ENCODE results near the gene APPBP2. TPM values are rescaled to one million over a fixed set of nuclear protein-coding genes. Genes with fewer than 3 reads are reported as not detected.
"Not testable (repeated sequence)": the region's sequence is repeated elsewhere in the genome, so short reads cannot be mapped to it uniquely, and the experiment has no call there.

APPBP2 gene
- polyA plus RNA-seq, 12 donors, result 28.9 to 40.9 (median 36.7) TPM; not detected in 1

GRCh38 chr17:60439501-60439900 is 86.5 kb downstream of the APPBP2 start:
- DNase-seq, result no peak

GRCh38 chr17:60436676-60437075 is 89.4 kb downstream of the APPBP2 start:
- no peak for DNase-seq

DNA sequence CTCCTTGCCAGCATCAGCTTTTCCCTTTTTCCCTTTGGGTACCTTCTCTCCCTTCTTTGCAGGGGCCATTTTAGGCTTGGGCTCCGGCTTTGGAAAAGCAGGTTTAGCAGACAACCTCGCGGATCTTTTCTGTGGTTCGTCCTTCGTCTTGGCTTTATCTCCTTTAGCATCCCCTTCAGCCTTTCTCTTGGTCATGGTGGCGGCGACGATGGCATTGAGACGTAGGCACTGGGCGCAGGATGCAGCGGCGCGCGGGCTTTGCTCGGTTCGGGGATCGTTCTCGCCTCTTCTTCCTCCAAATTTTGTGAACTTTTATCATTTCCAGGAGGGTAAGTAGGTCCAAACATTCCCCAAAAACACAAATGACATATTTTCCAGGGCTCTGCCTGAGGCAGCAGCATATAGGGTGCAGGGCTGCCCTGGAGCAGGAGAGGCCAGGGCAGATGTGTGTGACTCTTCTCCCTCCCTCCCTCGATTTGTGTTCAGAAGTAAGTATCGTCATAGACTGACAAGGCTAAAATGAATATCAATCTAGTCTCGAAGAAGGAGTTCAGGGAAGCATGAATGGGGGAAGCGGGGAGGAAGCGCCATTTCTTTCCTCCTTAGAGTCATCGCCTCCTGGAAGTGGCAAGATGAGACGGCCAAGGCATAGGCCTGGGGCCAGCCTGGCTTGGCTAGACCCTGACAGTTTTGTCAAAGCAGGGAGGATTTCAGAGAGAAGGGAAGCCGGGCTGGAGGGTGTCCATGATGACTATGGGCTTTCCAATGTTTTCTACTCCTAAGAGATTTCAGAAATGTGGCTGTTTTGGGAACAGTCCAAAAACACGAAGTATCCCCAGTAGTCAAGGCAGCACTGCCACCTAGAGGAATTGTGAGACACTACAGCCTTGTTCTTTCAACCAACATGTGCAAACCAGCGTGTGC is 90.5 kb downstream of the APPBP2 start:
- peak; percentile 90 for DNase-seq

GRCh38 chr17:60433021-60433997 is 92.7 kb downstream of the APPBP2 start:
- DNase-seq, result not testable (repeated sequence)

GRCh38 chr17:60430561-60430960 is 95.5 kb downstream of the APPBP2 start:
- DNase-seq, result not testable (repeated sequence)

DNA sequence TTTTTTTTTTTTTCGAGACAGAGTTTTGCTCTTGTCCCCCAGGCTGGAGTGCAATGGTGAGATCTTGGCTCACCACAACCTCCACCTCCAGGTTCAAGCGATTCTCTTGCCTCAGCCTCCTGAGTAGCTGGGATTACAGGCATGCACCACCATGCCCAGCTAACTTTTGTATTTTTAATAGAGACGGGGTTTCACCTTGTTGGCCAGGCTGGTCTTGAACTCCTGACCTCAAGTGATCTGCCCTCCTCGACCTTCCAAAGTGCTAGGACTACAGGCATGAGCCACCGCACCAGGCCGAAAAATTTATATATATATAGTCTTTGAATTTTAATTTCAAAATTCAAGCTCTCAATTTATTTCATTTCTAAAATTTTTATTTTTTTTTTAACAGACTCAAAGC is 97.6 kb downstream of the APPBP2 start:
- not testable (repeated sequence) for DNase-seq

DNA sequence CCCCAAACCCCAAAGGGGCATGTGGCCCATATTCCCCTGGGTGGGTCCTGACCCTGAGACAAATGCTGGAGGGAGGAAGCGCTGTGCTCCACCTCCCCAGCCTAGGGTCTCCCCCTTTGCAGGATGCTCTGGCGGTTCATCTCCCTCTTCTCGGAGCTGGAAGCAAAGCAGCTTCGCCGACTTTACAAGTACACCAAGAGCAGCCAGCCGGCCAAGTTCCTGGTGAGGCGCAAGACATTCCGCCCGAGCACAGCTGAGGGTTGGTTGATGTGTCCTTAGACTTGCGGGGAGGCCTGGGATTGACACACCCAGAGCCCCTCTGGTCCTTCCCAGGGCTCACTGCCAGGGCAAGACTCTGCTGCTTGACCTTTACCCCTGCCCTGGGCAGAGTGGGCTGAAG is 99.4 kb downstream of the APPBP2 start:
- DNase-seq, result no peak

GRCh38 chr17:60425626-60426025 is 100.4 kb downstream of the APPBP2 start:
- no peak for DNase-seq

DNA sequence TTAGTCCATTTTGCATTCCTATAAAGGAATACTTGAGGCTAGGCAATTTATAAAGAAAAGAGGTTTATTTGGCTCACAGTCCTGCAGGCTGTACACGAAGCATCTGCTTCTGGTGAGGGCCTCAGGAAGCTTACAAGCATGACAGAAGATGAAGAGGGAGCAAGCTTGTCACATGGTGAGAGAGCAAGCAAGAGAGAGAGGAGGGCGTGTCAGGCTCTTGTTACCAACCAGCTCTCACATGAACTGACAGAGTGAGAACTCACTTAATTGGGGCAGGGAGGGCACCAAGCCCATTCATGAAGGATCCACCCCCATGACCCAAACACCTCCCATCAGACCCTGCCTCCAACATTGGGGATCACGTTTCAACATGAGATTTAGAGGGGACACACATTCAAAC is 102.2 kb downstream of the APPBP2 start:
- DNase-seq, result no peak

DNA sequence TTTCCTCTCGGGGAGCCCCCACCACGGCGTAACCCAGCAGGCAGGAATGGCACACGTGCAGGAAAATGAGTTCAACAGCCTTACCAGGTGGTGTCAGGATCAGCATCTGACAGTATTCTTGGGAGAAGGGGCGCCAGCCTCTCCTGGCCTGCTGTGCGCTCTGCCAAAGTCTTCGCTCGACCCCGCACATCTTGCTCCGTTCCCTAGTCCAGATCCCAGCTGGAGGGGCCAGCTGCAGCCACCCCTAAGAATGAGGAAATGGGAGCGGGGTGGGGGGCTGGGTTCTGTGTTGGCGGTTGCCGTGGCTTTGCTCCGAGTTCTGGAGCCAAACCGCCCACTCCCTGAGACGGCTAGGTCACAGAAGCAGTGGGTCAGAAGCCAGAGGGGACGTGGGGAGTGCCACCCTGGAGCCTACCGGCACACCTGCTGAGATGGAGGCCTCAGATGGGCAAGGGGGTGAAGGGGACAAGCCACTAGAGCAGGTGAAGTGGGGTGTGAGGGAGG is 103.8 kb downstream of the APPBP2 start, which contains the start of gene CHCT1:
CHCT1 (plus strand) TSS at position 328 of the 504 bp plus-strand sequence; CDS start at position 432, 104 bp downstream.
- no peak for DNase-seq

- DNase-seq, result peak; percentile 58
Measured at GRCh38 chr17:60421273-60422161, 104.5 kb downstream of the APPBP2 start.

- DNase-seq, result not testable (repeated sequence)
Measured at GRCh38 chr17:60419875-60420274, 106.2 kb downstream of the APPBP2 start.

DNA sequence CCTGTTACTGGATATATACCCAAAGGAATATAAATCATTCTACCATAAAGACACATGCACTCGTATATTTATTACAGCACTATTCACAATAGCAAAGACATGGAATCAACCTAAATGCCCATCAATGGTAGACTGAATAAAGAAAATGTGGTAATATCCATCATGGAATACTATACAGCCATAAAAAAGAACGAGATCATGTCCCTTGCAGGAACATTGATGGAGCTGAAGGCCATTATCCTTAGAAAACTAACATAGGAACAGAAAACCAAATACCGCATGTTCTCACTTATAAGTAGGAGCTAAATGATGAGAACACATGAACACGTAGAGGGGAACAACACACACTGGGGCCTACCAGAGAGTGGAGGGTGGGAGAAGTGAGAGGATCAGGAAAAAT is 107.0 kb downstream of the APPBP2 start:
- DNase-seq, result not testable (repeated sequence)

GRCh38 chr17:60416368-60416925 is 109.6 kb downstream of the APPBP2 start:
- no peak for DNase-seq

DNA sequence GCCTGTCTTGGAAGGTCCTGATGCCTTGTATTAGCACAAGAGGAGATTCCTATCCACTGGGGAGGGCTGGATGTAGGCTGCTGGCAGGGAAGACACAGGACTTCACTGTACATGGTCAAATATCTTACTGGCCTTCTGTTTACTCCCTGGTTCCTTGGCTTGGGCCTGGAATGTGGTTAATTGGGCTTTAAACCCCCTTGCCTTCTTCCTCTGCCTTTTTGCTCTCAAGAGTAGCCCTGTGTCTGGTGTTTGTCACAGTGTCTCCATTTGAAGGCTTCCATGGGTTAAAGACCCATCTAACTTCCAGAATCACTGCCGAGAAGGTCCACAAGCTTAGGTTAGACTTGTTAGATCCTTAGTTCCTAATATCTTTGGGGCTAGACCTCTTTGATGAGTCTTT is 110.9 kb downstream of the APPBP2 start:
- DNase-seq, result no peak

DNA sequence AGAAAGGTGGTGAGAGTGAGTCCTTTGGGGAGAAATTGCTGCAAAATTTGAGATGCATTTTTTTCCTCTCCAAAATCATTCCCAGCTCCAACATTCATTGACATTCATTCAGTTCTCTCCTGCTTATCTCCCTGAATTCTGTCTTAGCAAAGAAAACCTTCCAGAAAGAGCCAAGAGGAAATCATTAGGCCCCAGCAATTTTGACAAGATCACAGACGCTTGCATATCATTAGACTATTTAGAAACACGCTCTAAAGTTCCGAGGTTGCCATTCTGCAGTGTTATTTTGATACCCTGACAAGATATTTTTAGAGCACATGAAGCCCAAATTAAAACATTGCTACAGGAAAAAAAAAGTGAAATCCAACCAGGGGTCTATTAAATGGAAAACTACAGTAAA is 113.3 kb downstream of the APPBP2 start:
- no peak for DNase-seq

DNA sequence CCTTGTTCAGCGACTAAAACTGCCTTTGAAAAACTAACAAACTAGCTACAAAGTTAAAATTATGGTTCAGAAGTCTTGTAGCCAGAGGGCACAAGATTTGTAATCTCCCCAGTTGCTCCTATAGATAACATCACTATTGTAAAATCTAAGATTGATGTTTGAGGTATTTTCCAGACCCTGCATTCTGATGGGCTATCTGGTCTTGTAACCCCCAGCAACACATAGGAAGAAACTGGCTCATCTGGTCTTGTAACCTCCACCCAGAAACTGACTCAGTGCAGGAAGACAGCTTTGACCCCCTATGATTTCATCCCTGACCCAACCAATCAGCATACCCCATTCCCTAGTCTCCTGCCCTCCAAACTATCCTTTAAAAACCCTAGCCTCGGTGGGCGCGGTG is 116.0 kb downstream of the APPBP2 start:
- DNase-seq, result no peak

DNA sequence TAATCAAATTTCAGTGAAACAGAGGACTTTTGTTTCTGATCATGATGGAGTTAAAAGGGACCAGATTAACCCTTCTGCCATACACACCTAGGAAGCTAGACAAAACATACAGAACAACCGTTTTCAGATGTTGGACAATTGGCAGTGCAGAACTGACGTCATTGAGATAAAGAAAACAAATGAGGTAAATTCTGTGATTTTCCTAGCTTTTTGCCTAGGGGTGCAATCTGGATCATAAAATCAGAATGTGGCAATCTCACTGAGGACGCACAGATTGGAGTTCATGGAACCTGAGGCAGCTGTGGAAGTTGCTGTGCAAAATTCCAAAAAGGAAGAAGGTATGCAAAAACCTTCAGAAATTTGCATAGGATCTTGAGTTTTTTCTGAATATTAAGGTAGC is 119.2 kb downstream of the APPBP2 start:
- no peak for DNase-seq

DNA sequence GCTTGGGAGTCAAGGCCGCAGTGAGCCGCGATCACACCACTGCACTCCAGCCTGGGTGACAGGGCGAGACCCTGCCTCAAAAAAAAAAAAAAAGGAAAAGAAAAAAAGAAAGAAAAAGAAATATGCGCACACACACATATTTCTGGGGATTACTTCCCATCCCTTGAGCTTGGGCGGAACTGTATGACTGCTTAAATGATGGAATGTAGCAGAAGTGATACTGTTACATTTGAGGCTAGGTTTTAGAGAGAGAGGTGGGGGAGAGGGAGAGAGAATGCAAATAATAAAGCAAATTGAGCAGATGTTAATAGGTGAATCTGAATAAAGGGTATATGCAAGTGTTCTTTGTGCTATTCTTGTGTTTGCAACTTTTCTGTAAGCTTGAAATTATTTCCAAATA is 122.1 kb downstream of the APPBP2 start:
- DNase-seq, result no peak

- no peak for DNase-seq
Measured at GRCh38 chr17:60403523-60403810, 122.6 kb downstream of the APPBP2 start.

GRCh38 chr17:60401819-60402218 is 124.2 kb downstream of the APPBP2 start:
- no peak for DNase-seq

All from muscle of arm (tissue), 12 donors.